ENCODE results near the gene RBPJL. TPM values are rescaled to one million over a fixed set of nuclear protein-coding genes. Genes with fewer than 3 reads are reported as not detected.
A peak's percentile ranks its signal among the peaks of the same experiment; 100 is the strongest.

Gene RBPJL, protein sequence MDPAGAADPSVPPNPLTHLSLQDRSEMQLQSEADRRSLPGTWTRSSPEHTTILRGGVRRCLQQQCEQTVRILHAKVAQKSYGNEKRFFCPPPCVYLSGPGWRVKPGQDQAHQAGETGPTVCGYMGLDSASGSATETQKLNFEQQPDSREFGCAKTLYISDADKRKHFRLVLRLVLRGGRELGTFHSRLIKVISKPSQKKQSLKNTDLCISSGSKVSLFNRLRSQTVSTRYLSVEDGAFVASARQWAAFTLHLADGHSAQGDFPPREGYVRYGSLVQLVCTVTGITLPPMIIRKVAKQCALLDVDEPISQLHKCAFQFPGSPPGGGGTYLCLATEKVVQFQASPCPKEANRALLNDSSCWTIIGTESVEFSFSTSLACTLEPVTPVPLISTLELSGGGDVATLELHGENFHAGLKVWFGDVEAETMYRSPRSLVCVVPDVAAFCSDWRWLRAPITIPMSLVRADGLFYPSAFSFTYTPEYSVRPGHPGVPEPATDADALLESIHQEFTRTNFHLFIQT
- polyA plus RNA-seq (ENCODE audit: insufficient read length in 10 of 10) = under 1 TPM in 1 of 10 donors, not detected in 9; 0.14 TPM
- long read RNA-seq, donor 1, partial matches to known transcripts = 6 of 6 reads
- long read RNA-seq, donor 1, other reads (novel, unspliced or antisense) = 0 of 6 reads
- long read RNA-seq, donor 2 = 0 reads
- long read RNA-seq, donor 3 = 0 reads
- long read RNA-seq, donor 4 = 0 reads
- long read RNA-seq, donor 5 = 0 reads
- long read RNA-seq, donor 6 = 0 reads
- long read RNA-seq, donor 7 = 0 reads
- long read RNA-seq, donor 8 = 0 reads
- long read RNA-seq, donor 9 = 0 reads

- DNase-seq = no peak
These were observed at the start of gene RBPJL for GRCh38 chr20:45306431-45306982. Gene RBPJL (plus strand): TSS chr20:45306840. CDS start chr20:45306923, 83 bp downstream.

- DNase-seq = no peak
These were observed 49.5 kb upstream of the RBPJL start for GRCh38 chr20:45257161-45257560.

GRCh38 chr20:45257711-45258110, 48.9 kb upstream of the RBPJL start:
- no peak for DNase-seq

- DNase-seq = no peak
These were observed 48.4 kb upstream of the RBPJL start for GRCh38 chr20:45258259-45258658.

DNA sequence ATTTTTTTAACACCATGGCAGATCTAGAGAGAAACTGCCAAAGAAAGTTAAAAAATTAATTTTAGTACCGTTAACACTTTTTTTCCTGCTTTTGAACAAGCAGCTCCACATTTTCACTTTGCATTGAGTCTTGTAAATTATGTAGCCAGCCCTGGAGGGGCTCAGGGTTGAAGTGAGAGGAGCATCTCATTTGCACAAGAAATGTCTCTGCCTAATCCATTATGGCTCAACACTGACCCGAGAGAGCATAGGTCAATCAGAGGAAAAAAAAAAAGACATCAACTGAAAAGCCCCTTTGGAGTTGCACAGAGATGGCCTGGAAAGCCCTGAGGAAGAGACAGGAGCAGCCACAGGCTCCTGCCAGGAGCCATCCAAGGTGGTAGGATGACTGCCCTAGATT, 48.0 kb upstream of the RBPJL start:
- no peak for DNase-seq

- DNase-seq = no peak
These were observed 42.9 kb upstream of the RBPJL start for GRCh38 chr20:45263556-45264266.

GRCh38 chr20:45266977-45267376, 39.7 kb upstream of the RBPJL start:
- no peak for DNase-seq

- DNase-seq = no peak
These were observed 38.1 kb upstream of the RBPJL start for GRCh38 chr20:45268531-45268930.

- no peak for DNase-seq
These were observed 37.6 kb upstream of the RBPJL start for GRCh38 chr20:45269056-45269455.

- DNase-seq = no peak
These were observed 36.8 kb upstream of the RBPJL start for GRCh38 chr20:45269754-45270270.

DNA sequence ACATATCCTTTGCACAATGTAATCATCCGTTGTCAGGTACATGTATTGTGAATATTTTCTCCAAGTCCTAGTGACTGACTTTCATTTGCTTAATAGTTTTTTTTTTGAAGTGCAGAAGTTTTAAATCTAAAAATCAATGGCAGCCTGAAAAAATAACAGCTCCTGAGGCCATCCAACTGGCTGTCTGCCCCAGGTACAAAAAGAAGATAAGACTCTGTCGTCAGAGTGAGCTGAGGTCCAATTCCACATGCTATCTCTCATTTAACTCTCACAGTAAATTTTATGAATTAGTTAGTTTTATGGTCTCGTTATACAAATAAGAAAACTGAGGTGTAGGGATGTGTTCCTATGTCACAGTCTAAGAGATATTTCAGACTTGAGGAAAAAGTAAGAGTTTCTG, 31.3 kb upstream of the RBPJL start:
- DNase-seq = no peak

- no peak for DNase-seq
These were observed 26.6 kb upstream of the RBPJL start for GRCh38 chr20:45279992-45280391.

DNA sequence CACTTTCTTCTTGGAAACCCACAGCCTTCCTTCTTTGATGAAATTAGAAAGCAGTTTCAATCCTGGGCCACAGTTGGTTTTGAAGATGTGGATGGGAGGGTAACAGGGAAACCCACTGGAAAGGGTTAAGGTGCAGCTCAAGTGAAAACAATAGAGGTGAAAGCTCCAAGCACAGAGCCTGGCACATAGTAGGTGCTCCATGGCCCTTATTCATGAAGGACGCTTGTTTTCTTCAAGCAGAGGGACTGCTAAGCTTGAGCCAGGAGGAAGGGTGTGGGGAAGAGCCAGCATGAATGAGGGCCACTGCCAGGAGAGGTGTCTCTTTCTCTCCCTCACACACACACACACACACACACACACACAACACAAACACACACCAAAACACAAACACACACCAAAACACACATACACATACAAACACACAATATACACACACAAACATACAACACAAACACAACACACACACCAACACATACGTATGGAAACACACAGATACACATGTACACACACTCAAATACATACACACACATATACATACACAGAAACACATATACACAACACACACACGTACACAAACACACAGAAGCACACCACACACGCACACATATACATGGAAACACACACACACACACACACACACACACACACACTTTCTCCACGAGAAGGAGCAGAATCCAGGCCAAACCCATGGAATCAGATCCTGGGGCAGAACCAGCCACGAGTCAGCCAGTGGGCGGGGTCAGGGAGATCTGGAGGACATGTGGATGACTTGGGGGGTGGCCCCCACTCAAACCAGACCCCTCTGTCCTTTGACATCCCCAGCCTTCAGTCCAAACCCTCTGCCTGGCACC, 23.7 kb upstream of the RBPJL start:
- no peak for DNase-seq

DNA sequence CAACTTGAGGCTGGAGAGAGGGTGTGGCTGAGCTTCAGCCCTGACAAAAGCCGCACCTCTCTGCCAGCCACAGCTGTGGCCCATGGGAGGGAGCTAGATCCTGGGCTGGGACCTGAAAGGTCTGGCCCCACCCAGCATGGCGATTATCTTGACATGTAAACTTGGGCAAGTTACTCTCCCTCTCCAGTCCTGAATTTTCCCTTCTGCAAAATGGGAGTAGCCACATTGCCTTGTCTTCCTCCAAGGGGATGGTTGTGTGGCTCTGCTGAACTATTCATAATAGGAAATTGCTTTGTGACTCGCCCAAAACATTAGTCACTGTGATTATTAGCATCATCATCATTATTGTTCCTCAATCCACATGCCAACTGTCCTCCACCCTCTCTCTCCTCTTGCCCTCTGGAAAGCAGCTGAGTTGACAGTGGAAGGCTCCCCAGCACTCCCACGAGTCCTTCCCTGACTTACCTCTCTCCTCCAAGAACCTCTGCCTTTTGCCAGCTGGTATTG, 23.0 kb upstream of the RBPJL start:
- no peak for DNase-seq

- DNase-seq = no peak
These were observed 18.3 kb upstream of the RBPJL start for GRCh38 chr20:45288376-45288775.

DNA sequence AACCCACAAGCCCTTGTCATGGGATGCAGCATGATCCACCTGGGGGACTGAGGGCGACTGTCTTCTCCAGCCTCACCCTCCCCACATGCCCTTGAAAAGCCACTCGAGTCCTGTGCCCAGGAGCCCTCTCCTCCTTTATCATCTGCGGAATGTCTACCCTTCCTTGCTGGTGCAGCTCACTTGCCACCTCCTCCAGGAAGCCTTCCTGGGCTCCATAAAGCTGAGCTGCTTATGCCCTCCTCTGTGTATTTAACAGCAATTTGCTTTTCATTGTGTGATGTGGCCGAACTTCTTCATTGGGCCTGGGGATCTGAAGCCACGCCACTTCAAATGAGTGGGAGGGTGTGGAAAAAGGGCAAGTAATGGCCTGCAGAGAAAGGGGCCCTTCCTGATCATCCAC, 17.8 kb upstream of the RBPJL start:
- no peak for DNase-seq

GRCh38 chr20:45289942-45290676, 16.5 kb upstream of the RBPJL start:
- DNase-seq = peak in 1 of 3 donors; percentile 39

DNA sequence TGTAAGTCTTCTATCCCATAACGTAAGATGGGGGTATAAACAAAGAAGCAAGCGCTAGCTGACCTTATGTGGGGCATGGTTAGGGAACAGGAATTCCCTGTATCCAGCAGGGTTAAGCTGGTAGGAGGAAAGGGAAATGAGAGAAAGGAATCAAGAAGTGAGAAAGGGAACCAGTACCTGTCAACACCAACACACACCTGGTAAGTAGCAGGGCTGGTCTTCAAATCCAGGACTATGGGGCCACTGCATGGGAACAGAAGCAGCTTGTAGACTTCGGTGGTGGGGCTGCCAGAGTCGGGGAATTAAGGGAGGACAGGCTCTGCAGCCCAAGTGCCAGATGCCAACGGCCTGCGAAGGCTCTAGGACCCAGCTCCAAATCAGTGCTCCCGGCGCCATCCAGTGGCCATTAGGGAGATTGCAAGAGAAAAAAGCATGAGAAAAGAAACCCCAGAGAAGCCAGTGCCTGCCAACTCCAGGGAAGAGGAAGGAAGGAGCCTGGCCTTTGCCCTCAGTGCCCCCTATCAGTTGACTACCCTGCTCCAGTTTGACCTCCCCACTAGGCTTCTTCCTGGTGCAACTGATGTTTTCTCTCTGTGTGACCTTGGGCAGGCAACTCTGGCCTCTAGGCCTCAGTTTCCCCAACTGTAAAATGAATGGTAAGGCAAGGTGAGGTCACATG, 15.8 kb upstream of the RBPJL start:
- DNase-seq = peak; percentile 44 to 80 (median 54)

- DNase-seq = no peak
These were observed 15.1 kb upstream of the RBPJL start for GRCh38 chr20:45291526-45291925.

All from muscle of back (tissue), 13 donors.